HCT116 (cell line): ENCODE measurements around the gene FUT6.
"Not testable (repeated sequence)": the region's sequence is repeated elsewhere in the genome, so short reads cannot be mapped to it uniquely, and the experiment has no call there.

ENCODE experiments used
- CEBPB ChIP-seq: IDR thresholded peaks from 2 replicates; pipeline ENCODE4 v1.6.1; 2012; ENCODE audit warnings: low read depth
- EZH2 ChIP-seq: fragments of 200-600 bp; sonication (generic); IDR thresholded peaks from 2 replicates; pipeline ENCODE4 v1.6.1; 2017; ENCODE audit warnings: antibody characterized with exemption, mixed run types
- POLR2A ChIP-seq: IDR thresholded peaks from 2 replicates; pipeline ENCODE4 v1.7.0; 2011; ENCODE audit warnings: borderline replicate concordance; ENCODE audit not compliant: insufficient read depth, insufficient read length; ENCODE audit errors: extremely low read depth
- POLR2AphosphoS5 ChIP-seq: IDR thresholded peaks from 2 replicates; pipeline ENCODE4 v1.6.1; 2011; ENCODE audit warnings: mild to moderate bottlenecking, low read depth, low read length, moderate library complexity
- RAD21 ChIP-seq: IDR thresholded peaks from 2 replicates; pipeline ENCODE4 v1.6.1; 2012; ENCODE audit warnings: low read depth, mild to moderate bottlenecking
- TF ChIP-seq, protein P1 (sequence below), 3 experiments: fragments of 200-600 bp in 1 of 3; sonication (generic) in 1 of 3; IDR thresholded peaks in 2 of 3; conservative IDR thresholded peaks in 1 of 3; 2 replicates each; pipeline ENCODE4 v1.5.1; 2012 to 2017; ENCODE audit warnings: low read depth in 2 of 3, low read length in 2 of 3, antibody characterized with exemption in 1 of 3, borderline replicate concordance in 1 of 3, control low read depth in 1 of 3, mild to moderate bottlenecking in 1 of 3, mixed read lengths in 1 of 3, mixed run types in 1 of 3, moderate library complexity in 1 of 3; ENCODE audit not compliant: insufficient read depth in 1 of 3

DNA sequence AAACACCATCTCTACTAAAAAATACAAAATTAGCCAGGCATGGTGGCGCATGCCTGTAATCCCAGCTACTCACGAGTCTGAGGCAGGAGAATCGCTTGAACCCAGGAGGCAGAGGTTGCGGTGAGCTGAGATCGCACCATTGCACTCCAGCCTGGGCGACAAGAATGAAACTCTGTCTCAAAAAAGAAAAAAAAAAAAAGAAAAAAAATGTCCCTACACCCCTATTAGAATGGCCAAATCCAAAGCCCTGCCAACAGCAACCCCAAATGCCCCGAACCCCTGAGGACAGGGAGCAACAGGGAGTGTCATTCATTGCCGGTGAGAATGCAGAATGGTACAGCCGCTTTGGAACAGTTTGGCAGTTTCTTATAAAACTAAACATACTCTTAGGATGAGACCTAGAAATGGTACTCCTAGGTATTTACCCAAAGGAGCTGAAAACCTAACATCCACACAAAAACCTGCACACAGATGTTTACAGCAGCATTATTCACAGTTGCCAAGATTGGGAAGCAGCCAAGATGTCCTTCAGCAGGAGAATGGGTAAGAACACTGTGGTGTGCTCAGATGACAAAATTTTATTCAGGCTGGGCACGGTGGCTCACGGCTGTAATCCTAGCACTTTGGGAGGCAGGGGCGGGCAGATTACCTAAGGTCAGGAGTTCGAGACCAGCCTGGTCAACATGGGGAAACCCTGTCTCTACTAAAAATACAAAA, 43.8 kb upstream of the FUT6 start:
- TF ChIP-seq POLR2A, POLR2AphosphoS5, RAD21, EZH2, CEBPB: not testable (repeated sequence)
- TF ChIP-seq, protein P1, sequence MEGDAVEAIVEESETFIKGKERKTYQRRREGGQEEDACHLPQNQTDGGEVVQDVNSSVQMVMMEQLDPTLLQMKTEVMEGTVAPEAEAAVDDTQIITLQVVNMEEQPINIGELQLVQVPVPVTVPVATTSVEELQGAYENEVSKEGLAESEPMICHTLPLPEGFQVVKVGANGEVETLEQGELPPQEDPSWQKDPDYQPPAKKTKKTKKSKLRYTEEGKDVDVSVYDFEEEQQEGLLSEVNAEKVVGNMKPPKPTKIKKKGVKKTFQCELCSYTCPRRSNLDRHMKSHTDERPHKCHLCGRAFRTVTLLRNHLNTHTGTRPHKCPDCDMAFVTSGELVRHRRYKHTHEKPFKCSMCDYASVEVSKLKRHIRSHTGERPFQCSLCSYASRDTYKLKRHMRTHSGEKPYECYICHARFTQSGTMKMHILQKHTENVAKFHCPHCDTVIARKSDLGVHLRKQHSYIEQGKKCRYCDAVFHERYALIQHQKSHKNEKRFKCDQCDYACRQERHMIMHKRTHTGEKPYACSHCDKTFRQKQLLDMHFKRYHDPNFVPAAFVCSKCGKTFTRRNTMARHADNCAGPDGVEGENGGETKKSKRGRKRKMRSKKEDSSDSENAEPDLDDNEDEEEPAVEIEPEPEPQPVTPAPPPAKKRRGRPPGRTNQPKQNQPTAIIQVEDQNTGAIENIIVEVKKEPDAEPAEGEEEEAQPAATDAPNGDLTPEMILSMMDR (IDR thresholded peaks at IDR 0.05 in 2 of 3, conservative IDR thresholded peaks at IDR 0.05 in 1 of 3; ENCODE audit: borderline replicate concordance in 1 of 3, insufficient read depth in 1 of 3, low read depth in 2 of 3, low read length in 2 of 3): not testable (repeated sequence)
